Kidney (tissue), 14 donors: ENCODE measurements around the gene CALN1. TPM values are rescaled to one million over a fixed set of nuclear protein-coding genes. Genes with fewer than 3 reads are reported as not detected.

Source experiments
- DNase-seq, 5 donors: peaks; one replicate each; pipeline ENCODE4 v3.0.0-alpha.2; 2013 to 2020
- FAIRE-seq: peaks from 2 replicates; lab custom pipeline; 2012; peaks lifted over from hg19 to GRCh38; lab: Jason Lieb, UNC
- H3K27ac ChIP-seq, 2 donors: one replicate each; pipeline ENCODE4 v1.7.0; 2013; ENCODE audit warnings: low read depth in 2 of 2, low read length in 2 of 2, inconsistent platforms in 1 of 2
- H3K27me3 ChIP-seq: one replicate; pipeline ENCODE4 v1.7.1; 2013; ENCODE audit warnings: low read length, inconsistent platforms; ENCODE audit not compliant: control insufficient read depth, insufficient read depth
- H3K36me3 ChIP-seq, 3 donors: one replicate each; pipeline versions ENCODE4 v1.7.0 to v1.7.1; 2013; ENCODE audit warnings: low read length in 3 of 3, control low read depth in 1 of 3, inconsistent platforms in 1 of 3; ENCODE audit not compliant: insufficient read depth in 3 of 3, control insufficient read depth in 2 of 3
- H3K4me1 ChIP-seq, 3 donors: one replicate each; pipeline versions ENCODE4 v1.7.0 to v1.7.1; 2013; ENCODE audit warnings: low read length in 3 of 3, inconsistent platforms in 1 of 3, low read depth in 1 of 3; ENCODE audit not compliant: control insufficient read depth in 2 of 3, insufficient read depth in 2 of 3
- H3K4me3 ChIP-seq, 3 donors: one replicate each; pipeline versions ENCODE4 v1.7.0 to v1.8.1; 2013; ENCODE audit warnings: low read length in 3 of 3, control low read depth in 1 of 3, inconsistent platforms in 1 of 3
- H3K9ac ChIP-seq, 3 donors: one replicate each; pipeline versions ENCODE4 v1.7.0 to v1.7.1; 2013; ENCODE audit warnings: low read length in 3 of 3, control low read depth in 1 of 3, inconsistent platforms in 1 of 3
- H3K9me3 ChIP-seq, 3 donors: one replicate each; pipeline versions ENCODE4 v1.7.0 to v1.7.1; 2013; ENCODE audit warnings: low read length in 3 of 3, control low read depth in 1 of 3, inconsistent platforms in 1 of 3; ENCODE audit not compliant: control insufficient read depth in 2 of 3, insufficient read depth in 1 of 3
- CTCF ChIP-seq: IDR thresholded peaks from 3 replicates; pipeline ENCODE4 v1.5.1; 2012; ENCODE audit warnings: mild to moderate bottlenecking, moderate library complexity, borderline replicate concordance; ENCODE audit not compliant: insufficient read depth; ENCODE audit errors: extremely low read depth
- intact Hi-C: fragments of 100-400 bp; cut with DNase I; formaldehyde crosslinking; loops from one replicate; pipeline ENCODE4 v1.11.1; 2022
- polyA plus RNA-seq: library from polyadenylated mRNA; stranded (reverse); fragments of 350-450 nt; fragmentation: Illumina TruSeq; extraction: RNeasy Lipid Tissue Mini Kit (QIAGEN cat#74804); gene quantifications from one replicate; pipeline ENCODE4 v1.2.3, GENCODE V29; 2014; ENCODE audit warnings: low read depth, low replicate concordance; ENCODE audit not compliant: insufficient read depth
- total RNA-seq: library from RNA; stranded (reverse); fragmentation: NEBNext Ultra II Directional; extraction: Animal tissue kit (Norgen Biotek cat#: 25700); gene quantifications from one replicate; pipeline ENCODE4 v1.2.1, GENCODE V29; 2021
- donor health status: control.
- donor health status: control.
- donor health status: control.
- donor health status: control.
- donor health status: control.
- donor health status: DM: yes; HTN: yes; CAD: no.
- donor health status: Normal renal cell carcinoma (clear cell type).

Gene CALN1
- total and polyA plus RNA-seq, 2 donors from 2014 or later, result not detected

- intact Hi-C loops, result no loop called here
- Histone ChIP-seq H3K9ac (no peak overlapping the region), H3K27me3 (no peaks in the 10 kb centered on the region), H3K4me1 (no peaks in the 10 kb centered on the region), H3K36me3 (no peaks in the 10 kb centered on the region), H3K27ac (no peak overlapping the region), H3K9me3 (peaks cover 0 to 2% (median 0%) of the 10 kb centered on the region in 3 donors), H3K4me3 (no peak overlapping the region)
- FAIRE-seq (no peak), DNase-seq (no peak)
- no peak for TF ChIP-seq CTCF
Observed at GRCh38 chr7:71864130-71864529, 548.0 kb downstream of the CALN1 start.

DNA sequence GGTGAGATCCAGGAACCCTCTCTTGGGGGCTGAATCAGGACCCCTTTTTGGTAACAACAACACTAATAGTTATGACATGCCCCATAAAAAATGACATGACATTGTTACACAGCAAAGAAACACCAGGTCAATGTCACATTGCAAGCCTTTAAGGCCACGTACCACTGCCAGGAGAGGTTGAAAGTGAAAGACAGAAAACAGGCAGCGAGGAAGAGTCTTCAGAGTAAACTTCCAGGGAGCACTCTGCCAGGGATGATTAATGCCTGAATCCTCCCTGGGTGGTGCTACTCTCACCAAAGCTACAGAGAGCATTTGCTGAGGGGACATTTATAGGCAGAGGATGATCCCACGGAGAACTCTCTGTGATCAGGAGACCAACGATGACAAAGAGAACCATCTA, 551.6 kb downstream of the CALN1 start:
- Histone ChIP-seq H3K27ac (no peak overlapping the region), H3K9ac (no peak overlapping the region), H3K9me3 (peaks cover 0 to 2% (median 0%) of the 10 kb centered on the region in 3 donors), H3K4me1 (no peaks in the 10 kb centered on the region), H3K36me3 (no peaks in the 10 kb centered on the region), H3K27me3 (no peaks in the 10 kb centered on the region), H3K4me3 (no peak overlapping the region)
- no peak for TF ChIP-seq CTCF
- no peak for FAIRE-seq
- no peak for DNase-seq
- intact Hi-C loops, result no loop called here

- intact Hi-C loops, result no loop called here
- no peak overlapping the region for H3K27ac ChIP-seq
- no peaks in the 10 kb centered on the region for H3K36me3 ChIP-seq
- no peak overlapping the region for H3K4me3 ChIP-seq
- FAIRE-seq, result no peak
- H3K9ac ChIP-seq, result no peak overlapping the region
- H3K9me3 ChIP-seq, result peaks cover 0 to 2% (median 0%) of the 10 kb centered on the region in 3 donors
- H3K27me3 ChIP-seq, result no peaks in the 10 kb centered on the region
- no peak for DNase-seq
- H3K4me1 ChIP-seq, result no peaks in the 10 kb centered on the region
- no peak for TF ChIP-seq CTCF
Observed at GRCh38 chr7:71857338-71857737, 554.8 kb downstream of the CALN1 start.
